Stimulated activated naive CD8-positive, alpha-beta T cell treated with anti-CD3 and anti-CD28 coated beads, Interleukin-15, amount 100 ng/mL, for 72 hours (primary cell): Measurements from ENCODE around the gene ASIC3.

Experiments used
- ATAC-seq: fragments of 150-1000 bp; cut with Tn5 transposase; 2 replicates; pipeline ENCODE4 v1.10.0; 2021; ENCODE audit warnings: mild to moderate bottlenecking, moderate library complexity
- DNase-seq, 2 donors: peaks; one replicate each; pipeline ENCODE4 v3.0.0; 2021 to 2022
- H3K27ac Mint-ChIP-seq, 2 donors: one replicate each; pipeline ENCODE4 v1.8.0; 2022; ENCODE audit warnings: mild to moderate bottlenecking in 2 of 2, mixed read lengths in 2 of 2, moderate library complexity in 2 of 2
- H3K27me3 Mint-ChIP-seq: one replicate; pipeline ENCODE4 v1.8.0; 2022; ENCODE audit warnings: mixed read lengths
- H3K4me1 Mint-ChIP-seq: one replicate; pipeline ENCODE4 v1.8.0; 2022; ENCODE audit warnings: mild to moderate bottlenecking, mixed read lengths
- H3K4me3 Mint-ChIP-seq, 2 donors: one replicate each; pipeline ENCODE4 v1.8.0; 2022; ENCODE audit warnings: mild to moderate bottlenecking in 2 of 2, mixed read lengths in 2 of 2, moderate library complexity in 1 of 2
- H3K9me3 Mint-ChIP-seq, 2 donors: one replicate each; pipeline ENCODE4 v1.8.0; 2022; ENCODE audit warnings: mixed read lengths in 2 of 2

The ASIC3 gene

DNA sequence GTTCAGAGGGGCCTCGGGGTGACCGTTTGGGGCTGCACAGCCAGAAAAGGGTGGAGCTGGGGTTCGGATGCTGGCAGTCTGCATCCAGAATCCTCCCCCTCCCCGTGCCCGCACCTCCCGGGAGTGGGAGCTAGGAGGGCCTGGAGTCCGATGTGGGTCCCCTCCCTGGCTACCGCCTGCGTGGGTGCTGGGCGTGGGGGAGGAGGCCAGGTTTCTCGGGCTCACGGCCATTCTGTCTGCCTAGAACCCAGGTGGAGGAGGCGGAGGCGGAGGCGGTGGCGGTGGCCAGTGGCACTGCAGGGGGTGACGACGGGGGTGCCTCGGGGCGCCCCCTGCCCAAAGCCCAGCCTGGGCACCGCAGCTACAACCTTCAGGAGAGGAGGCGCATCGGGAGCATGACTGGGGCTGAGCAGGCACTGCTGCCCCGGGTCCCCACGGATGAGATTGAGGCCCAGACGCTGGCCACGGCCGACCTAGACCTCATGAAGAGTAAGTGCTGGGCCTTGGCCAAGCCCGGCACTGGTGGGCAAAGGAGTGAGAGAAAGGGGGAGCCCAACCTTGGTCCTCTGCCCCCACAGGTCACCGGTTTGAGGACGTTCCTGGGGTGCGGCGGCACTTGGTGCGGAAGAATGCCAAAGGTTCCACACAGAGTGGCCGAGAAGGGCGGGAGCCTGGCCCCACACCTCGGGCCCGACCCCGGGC is 18.1 kb downstream of the ASIC3 start:
- DNase-seq (no peak), ATAC-seq (peak; percentile 34)
- Mint-ChIP-seq H3K9me3 (no peaks in the 10 kb centered on the region), H3K4me1 (peaks cover 7% of the 10 kb centered on the region), H3K27me3 (no peaks in the 10 kb centered on the region), H3K4me3 (no peak overlapping the region), H3K27ac (no peak overlapping the region)

DNA sequence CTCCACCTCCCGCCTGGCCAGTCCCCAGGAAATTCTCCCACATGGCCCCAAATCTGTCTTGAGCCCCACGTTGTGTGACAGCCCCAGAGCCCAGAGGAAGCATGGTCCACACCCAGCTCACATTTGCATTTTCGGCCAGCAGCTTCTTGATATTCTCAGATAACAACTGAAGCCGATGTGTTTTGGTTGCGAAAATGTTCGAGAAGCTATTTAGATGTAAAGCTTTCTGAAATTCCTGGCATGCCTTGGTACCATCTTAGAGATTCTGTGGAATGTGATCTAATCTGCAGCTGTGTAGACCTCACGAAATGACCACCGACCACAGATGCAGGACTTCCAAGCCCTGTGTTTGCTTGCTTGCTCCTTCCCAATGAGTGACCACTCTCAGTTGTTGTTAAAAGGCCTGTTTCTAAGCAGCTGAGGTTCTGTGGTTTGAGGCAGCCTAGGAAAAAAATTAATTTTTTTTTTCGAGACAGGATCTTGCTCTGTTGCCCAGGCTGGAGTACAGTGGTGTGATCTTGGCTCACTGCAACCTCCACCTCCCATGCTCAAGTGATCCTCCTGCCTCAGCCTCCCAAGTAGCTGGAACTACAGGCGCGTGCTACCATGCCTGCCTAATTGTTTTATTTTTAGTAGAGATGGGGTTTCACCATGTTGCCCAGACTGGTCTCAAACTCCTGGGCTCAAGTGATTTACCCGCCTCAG is 19.9 kb downstream of the ASIC3 start:
- Mint-ChIP-seq H3K4me1 (no peaks in the 10 kb centered on the region), H3K27me3 (no peaks in the 10 kb centered on the region), H3K9me3 (no peaks in the 10 kb centered on the region), H3K4me3 (no peak overlapping the region), H3K27ac (peak overlapping the region in 1 of 2 donors; percentile 52)
- no peak for ATAC-seq
- no peak for DNase-seq

DNA sequence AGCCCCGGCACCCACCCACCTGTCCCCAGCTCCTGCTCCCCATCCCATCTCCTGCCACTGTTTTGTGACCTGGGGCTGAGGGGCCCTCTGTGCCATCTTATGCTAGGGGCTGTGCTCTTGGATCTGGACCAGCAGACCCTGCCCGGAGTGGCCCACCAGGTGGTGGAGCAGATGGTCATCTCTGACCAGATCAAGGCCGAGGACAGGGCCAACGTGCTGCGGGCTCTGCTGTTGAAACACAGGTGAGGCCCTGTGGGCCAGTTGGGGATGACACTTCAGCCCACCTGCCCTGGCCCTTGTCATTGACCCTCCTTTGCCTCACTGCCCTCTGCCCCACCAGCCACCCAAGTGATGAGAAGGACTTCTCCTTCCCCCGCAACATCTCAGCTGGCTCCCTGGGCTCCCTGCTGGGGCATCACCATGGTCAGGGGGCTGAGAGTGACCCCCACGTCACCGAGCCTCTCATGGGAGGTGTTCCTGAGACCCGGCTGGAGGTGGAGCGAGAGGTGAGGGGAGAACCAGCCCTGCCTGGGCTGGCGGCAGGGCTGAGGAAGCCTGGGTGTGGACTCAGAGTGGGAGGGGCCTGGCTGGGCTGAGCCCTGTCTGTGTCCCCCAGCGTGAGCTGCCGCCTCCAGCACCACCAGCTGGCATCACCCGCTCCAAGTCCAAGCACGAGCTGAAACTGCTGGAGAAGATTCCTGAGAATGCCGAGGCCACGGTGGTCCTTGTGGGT is 21.7 kb downstream of the ASIC3 start:
- H3K4me1 Mint-ChIP-seq: peaks cover 10% of the 10 kb centered on the region
- H3K27me3 Mint-ChIP-seq: no peaks in the 10 kb centered on the region
- H3K9me3 Mint-ChIP-seq: no peaks in the 10 kb centered on the region
- no peak overlapping the region for H3K27ac Mint-ChIP-seq
- ATAC-seq (no peak), DNase-seq (no peak)
- no peak overlapping the region for H3K4me3 Mint-ChIP-seq

DNA sequence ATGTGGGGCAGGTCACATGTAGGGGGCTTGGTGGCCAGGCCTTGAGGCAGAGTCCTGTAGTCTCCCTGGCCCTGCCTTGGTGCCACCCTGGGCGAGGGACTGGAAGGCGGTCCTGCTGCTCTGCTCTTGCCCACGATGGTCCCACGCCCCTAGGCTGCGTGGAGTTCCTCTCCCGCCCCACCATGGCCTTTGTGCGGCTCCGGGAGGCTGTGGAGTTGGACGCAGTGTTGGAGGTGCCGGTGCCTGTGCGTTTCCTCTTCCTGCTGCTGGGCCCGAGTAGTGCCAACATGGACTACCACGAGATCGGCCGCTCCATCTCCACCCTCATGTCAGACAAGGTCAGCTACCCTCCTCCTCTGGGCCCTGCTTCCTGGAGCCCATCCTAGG is 22.2 kb downstream of the ASIC3 start:
- Mint-ChIP-seq H3K27ac (no peak overlapping the region), H3K9me3 (no peaks in the 10 kb centered on the region), H3K4me1 (peaks cover 10% of the 10 kb centered on the region), H3K27me3 (no peaks in the 10 kb centered on the region), H3K4me3 (no peak overlapping the region)
- DNase-seq (no peak), ATAC-seq (no peak)

DNA sequence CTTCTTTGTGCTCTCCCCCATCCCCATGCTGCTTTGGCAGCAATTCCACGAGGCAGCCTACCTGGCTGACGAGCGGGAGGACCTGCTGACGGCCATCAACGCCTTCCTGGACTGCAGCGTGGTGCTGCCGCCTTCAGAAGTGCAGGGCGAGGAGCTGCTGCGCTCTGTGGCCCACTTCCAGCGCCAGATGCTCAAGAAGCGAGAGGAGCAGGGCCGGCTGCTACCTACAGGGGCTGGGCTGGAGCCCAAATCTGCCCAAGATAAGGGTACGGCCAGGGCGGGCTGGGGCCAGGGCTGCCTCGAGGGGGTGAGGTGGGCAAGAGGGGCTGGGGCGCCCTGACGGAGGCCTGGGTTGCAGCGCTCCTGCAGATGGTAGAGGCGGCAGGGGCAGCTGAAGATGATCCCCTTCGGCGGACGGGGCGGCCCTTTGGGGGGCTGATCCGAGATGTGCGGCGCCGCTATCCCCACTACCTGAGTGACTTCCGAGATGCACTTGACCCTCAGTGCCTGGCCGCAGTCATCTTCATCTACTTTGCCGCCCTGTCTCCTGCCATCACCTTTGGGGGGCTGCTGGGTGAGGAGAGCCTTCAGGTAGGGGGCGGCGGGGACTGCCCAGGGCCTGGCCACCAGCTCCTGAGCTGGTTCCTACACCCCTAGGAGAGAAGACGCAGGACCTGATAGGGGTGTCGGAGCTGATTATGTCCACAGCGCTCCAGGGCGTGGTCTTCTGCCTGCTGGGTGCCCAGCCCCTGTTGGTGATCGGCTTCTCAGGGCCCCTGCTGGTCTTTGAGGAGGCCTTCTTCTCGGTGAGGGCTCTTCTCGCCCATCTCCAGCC is 22.9 kb downstream of the ASIC3 start:
- Mint-ChIP-seq H3K4me1 (peaks cover 16% of the 10 kb centered on the region), H3K27me3 (no peaks in the 10 kb centered on the region), H3K4me3 (no peak overlapping the region), H3K27ac (no peak overlapping the region), H3K9me3 (no peaks in the 10 kb centered on the region)
- no peak for DNase-seq
- no peak for ATAC-seq

DNA sequence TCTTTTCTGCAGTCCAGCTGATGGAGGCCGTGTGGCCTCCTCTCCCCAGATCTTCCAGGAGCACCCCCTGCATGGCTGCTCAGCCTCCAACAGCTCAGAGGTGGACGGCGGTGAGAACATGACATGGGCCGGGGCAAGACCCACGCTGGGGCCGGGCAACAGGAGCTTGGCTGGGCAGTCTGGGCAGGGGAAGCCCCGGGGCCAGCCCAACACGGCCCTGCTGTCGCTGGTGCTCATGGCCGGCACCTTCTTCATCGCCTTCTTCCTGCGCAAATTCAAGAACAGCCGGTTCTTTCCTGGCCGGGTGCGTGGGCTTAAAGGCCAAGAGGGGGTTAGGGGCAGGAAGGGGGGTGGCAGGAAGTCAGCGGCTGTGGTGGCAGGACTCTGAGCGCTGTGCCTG is 25.7 kb downstream of the ASIC3 start:
- H3K27ac Mint-ChIP-seq: no peak overlapping the region
- no peak for ATAC-seq
- no peaks in the 10 kb centered on the region for H3K9me3 Mint-ChIP-seq
- H3K27me3 Mint-ChIP-seq: no peaks in the 10 kb centered on the region
- H3K4me1 Mint-ChIP-seq: peaks cover 28% of the 10 kb centered on the region
- DNase-seq: no peak
- no peak overlapping the region for H3K4me3 Mint-ChIP-seq

DNA sequence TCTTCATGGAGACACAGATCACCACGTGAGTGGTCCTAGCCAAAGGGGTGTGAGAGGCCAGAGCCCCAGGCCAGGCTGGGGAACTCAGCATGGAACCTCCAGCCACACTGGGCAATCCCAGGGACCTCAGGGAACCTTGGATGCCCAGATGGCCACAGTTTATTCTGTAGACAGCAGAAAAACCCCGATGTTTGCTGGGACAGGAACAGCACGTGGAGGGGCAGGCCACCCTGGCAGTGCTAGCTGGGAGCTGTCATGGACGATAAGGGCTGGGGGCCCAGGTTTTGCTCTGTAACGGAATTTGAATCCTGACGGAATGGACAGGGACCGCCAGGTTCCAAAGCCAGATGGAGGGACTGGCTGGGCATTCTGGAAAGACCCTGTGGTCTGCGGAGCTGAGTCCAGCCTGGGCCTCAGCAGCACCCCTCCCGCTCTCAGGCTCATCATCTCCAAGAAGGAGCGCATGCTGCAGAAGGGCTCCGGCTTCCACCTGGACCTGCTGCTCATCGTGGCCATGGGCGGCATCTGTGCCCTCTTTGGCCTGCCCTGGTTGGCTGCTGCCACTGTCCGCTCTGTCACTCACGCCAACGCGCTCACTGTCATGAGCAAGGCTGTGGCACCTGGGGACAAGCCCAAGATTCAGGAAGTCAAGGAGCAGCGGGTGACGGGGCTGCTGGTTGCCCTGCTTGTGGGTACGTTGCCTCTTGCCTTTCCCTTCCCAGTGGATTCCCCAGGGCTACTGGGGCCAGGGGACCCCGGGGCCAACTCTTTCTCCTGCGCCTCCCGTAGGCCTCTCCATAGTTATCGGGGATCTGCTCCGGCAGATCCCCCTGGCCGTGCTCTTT is 26.7 kb downstream of the ASIC3 start:
- Mint-ChIP-seq H3K4me1 (peaks cover 39% of the 10 kb centered on the region), H3K9me3 (no peaks in the 10 kb centered on the region), H3K27me3 (no peaks in the 10 kb centered on the region), H3K27ac (no peak overlapping the region), H3K4me3 (no peak overlapping the region)
- DNase-seq (no peak), ATAC-seq (no peak)

DNA sequence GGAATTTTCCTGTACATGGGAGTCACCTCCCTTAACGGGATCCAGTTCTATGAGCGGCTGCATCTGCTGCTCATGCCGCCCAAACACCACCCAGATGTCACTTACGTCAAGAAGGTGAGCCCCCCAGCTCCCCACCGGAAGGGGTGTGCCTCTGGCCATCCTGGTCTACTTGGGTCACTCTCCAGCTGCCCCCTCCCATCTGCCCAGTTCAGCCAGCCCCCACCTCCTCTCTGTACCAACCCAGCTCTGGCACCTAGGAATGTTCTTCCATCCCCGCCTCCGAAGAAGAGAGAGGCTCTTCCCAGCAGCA is 27.3 kb downstream of the ASIC3 start:
- no peaks in the 10 kb centered on the region for H3K9me3 Mint-ChIP-seq
- no peak overlapping the region for H3K4me3 Mint-ChIP-seq
- no peak for ATAC-seq
- H3K27ac Mint-ChIP-seq: no peak overlapping the region
- no peak for DNase-seq
- no peaks in the 10 kb centered on the region for H3K27me3 Mint-ChIP-seq
- peaks cover 40% of the 10 kb centered on the region for H3K4me1 Mint-ChIP-seq

DNA sequence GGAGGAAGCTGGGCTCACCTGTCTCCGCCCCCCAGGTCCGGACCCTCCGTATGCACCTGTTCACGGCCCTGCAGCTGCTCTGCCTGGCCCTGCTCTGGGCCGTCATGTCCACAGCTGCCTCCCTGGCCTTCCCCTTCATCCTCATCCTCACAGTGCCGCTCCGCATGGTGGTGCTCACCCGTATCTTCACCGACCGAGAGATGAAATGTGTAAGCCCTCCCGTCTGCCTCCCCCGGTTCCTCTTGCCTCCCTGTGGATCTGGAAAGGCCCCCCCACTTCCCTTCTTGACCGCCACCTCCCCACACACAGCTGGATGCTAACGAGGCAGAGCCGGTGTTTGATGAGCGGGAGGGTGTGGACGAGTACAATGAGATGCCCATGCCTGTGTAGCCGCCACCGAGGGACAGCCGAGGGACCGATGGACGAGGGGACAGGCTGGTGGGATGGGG is 27.7 kb downstream of the ASIC3 start:
- no peak overlapping the region for H3K4me3 Mint-ChIP-seq
- no peak for DNase-seq
- no peak for ATAC-seq
- peaks cover 40% of the 10 kb centered on the region for H3K4me1 Mint-ChIP-seq
- H3K27me3 Mint-ChIP-seq: no peaks in the 10 kb centered on the region
- H3K27ac Mint-ChIP-seq: peak overlapping the region in 1 of 2 donors; percentile 44
- H3K9me3 Mint-ChIP-seq: no peaks in the 10 kb centered on the region

DNA sequence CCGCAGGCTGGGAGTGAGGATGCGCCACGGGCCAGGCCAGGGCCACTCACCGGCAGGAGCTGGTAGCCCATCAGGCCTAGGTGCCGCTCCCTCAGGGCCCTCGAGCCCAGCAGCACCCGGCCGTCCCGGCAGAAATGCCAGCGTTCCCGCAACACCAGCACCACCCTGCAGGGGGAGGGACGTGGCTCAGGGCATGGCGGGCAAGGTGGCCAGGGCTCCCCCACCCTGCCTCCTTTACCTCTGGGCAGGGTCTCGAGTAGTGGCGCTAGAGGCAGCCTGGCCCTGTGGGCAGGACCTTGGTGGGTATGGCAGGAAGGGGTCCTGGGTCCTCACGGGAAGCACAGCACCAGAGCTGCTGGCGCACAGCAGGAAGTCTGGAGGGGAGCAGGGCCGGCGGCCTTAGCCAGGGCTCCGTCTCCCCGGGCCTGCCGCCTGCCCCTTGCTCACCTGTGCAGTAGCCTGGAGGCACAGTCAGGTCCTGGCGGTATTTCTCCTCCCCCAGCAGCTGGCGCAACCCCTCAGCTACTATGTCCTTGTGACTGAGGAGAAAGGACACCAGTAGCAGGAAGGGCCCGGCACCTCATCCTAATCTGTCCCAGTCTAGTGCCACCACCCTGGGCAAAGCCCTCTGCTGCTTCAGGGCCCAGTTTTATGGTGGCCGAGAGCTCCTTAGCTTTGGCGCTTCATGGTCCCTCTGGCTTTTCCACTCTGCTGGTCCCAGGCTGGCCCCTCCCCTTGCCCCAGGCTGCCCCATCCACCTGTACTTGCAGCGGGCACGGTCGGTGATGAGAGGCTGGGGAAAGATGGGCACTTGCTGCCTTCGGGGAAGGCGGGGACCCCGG is 28.8 kb downstream of the ASIC3 start:
- Mint-ChIP-seq H3K27me3 (no peaks in the 10 kb centered on the region), H3K4me3 (no peak overlapping the region), H3K27ac (no peak overlapping the region), H3K9me3 (no peaks in the 10 kb centered on the region), H3K4me1 (peaks cover 48% of the 10 kb centered on the region)
- no peak for ATAC-seq
- no peak for DNase-seq

DNA sequence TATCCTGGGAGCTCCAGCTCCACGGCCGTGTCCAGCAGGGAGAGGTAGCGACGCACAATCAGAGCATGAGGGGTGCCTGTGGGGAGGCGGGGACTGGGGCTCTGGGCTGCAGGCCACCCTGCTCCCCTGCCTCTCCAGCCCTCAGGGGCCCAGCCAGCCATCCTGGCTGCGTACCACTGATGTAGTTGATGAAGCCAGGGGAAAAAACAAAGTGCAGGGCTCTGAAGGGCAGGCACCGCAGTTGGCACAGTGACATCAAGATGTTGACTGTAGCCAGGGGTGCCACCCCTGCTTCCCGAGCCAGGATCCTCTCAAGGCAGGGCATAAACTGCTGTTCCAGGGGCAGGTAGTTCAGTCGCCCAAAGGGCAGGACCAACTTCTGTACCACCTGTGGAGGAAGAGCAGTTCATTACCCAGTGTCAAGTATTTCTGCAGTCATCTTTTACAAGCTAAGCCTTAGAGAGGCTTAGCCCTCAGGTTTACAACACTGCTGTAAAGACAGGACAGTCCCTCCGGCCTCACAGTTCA is 29.4 kb downstream of the ASIC3 start:
- Mint-ChIP-seq H3K27ac (peak overlapping the region; percentile 17 to 29), H3K9me3 (no peaks in the 10 kb centered on the region), H3K27me3 (no peaks in the 10 kb centered on the region), H3K4me1 (peaks cover 55% of the 10 kb centered on the region), H3K4me3 (peak overlapping the region; percentile 41 to 57)
- DNase-seq (no peak), ATAC-seq (no peak)

DNA sequence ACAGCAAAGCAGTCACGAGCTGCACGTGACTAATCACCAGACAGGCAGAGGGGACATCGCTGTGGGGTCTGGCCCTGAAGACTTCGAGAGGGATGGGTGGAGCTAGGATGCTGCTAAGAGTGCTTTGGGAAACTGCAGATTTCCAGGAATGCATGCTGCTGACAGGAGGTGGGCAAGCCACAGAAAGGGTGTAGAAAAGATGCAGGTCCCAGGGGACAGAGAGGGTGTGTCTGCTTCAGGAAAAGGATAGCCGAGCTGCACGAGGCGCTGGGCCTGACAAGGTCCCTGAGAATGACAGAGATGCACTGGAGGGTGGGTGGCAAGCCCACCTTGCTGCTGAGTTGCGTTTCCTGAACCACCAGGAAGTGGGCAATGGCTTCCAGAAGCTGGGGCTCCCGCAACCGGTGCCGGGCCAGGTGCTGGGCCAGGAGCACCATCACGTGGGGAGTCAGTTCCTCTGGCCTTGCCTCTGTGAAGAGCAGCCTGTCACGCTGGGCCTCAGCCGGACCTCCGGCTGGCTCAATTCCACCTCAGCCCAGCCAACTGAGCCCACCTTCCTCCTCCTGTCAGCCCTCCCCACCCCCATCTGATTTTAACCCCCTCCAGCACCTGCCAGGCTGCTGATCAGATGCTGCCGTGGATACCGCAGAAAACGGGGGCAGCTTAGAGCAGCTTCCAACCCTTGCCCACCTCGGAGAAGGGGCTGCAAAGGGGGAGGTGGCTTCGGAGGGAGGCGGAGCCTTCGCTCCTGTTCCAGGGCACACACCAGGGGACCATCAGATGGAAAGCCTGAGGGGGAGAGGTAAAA is 30.1 kb downstream of the ASIC3 start:
- Mint-ChIP-seq H3K4me1 (peaks cover 59% of the 10 kb centered on the region), H3K4me3 (peak overlapping the region; percentile 41 to 92), H3K9me3 (no peaks in the 10 kb centered on the region), H3K27ac (peak overlapping the region; percentile 22 to 29), H3K27me3 (no peaks in the 10 kb centered on the region)
- ATAC-seq: no peak
- no peak for DNase-seq

DNA sequence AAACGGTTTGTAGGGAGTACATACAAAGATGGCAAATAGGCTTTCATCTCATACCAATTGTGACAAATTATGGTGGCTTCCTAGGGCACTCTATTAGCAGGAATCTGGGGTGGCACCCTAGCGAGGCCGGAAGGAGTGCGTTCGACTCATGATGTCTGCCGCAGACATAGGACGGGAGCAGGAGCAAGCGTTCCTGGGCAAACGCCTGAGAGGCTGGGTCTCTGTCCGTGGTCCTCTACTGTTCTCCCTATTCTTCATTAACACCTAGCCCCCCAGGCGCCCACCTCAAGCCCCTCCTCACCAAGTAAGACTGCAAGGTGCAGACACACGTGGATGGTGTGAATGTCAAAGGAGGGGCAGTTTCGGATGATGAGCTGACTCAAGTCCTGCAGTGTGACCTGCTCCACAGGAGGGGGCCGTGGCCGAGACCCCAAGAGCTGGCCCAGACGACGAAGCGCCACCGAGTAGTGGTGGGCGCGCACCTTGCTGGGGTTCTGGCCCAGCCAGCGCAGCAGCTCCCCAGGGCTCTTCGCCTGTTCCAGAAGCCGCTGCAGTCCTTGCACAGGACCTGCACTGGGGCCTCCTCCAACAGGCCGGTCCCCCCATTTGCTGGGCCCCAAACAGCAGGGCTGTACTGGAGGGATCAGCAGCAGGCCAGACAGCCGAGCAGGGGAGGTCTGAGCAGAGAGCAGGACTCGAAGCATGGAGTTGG is 31.0 kb downstream of the ASIC3 start:
- ATAC-seq (no peak), DNase-seq (no peak)
- Mint-ChIP-seq H3K4me1 (peaks cover 62% of the 10 kb centered on the region), H3K4me3 (peak overlapping the region; percentile 85 to 92), H3K27ac (peak overlapping the region; percentile 22 to 67), H3K9me3 (no peaks in the 10 kb centered on the region), H3K27me3 (peaks cover under 1% of the 10 kb centered on the region)
